HCT116 (cell line): Measurements from ENCODE around the gene EFNB2. TPM values are rescaled to one million over a fixed set of nuclear protein-coding genes. Genes with fewer than 3 reads are reported as not detected.

Experiments
- ATAC-seq: fragments of 200-7000 bp; cut with Tn5 transposase; 2 replicates; pipeline ENCODE4 v1.9.1; 2020; ENCODE audit warnings: mild to moderate bottlenecking, moderate library complexity
- BruUV-seq: library from RNA; stranded (reverse); fragments of 400-500 nt; replicated peaks from 2 replicates; lab custom pipeline; 2021; lab: Mats Ljungman, UMichigan
- CTCF ChIA-PET: fragments of 300-600 bp; sonication (Branson Sonifier 250); formaldehyde crosslinking; loops from one replicate; lab custom pipeline; 2021; ENCODE audit warnings: antibody characterized with exemption; lab: Charles Lee
- POLR2A ChIA-PET: fragments of 300-600, 350-600 bp; sonication (Branson Sonifier 250); formaldehyde crosslinking; loops from one replicate; lab custom pipeline; 2021; ENCODE audit warnings: antibody characterized with exemption; lab: Charles Lee
- RAD21 ChIA-PET, 2 experiments: fragments of 300-600 bp; sonication (Branson Sonifier 250); formaldehyde crosslinking; loops; one replicate each; lab custom pipeline; 2023; ENCODE audit warnings: low total read pairs in 2 of 2; ENCODE audit not compliant: uncharacterized antibody in 2 of 2, unreplicated experiment in 2 of 2, low non-redundant PET in 1 of 2; lab: Charles Lee
- DNase-seq: peaks from one replicate; pipeline ENCODE4 v3.0.0-alpha.2; 2010; ENCODE audit warnings: low read depth, low spot score
- H2AFZ ChIP-seq: fragments of 200-600 bp; shearing (Covaris generic), sonication (generic); 2 replicates; pipeline ENCODE4 v1.6.1; 2017; ENCODE audit warnings: low read depth, mixed run types, mixed read lengths, antibody characterized with exemption, low read length; ENCODE audit not compliant: poor library complexity, severe bottlenecking
- H3K27ac ChIP-seq: 2 replicates; pipeline ENCODE4 v1.5.1; 2012; ENCODE audit warnings: low read depth, low read length
- H3K27me3 ChIP-seq: fragments of 200-600 bp; sonication (generic); 2 replicates; pipeline ENCODE4 v1.6.1; 2016; ENCODE audit warnings: mixed run types, low read length, mixed read lengths; ENCODE audit not compliant: insufficient read depth
- H3K36me3 ChIP-seq, 2 experiments: fragments of 200-500 bp in 1 of 2; fragments of 200-600 bp in 1 of 2; sonication (Bioruptor generic) in 1 of 2; sonication (generic) in 1 of 2; 2 replicates each; pipeline versions ENCODE4 v1.5.1 to v1.6.1; 2014 to 2016; ENCODE audit warnings: low read length in 2 of 2, inconsistent platforms in 1 of 2, mixed read lengths in 1 of 2, mixed run types in 1 of 2; ENCODE audit not compliant: insufficient read depth in 2 of 2, control insufficient read depth in 1 of 2
- H3K4me1 ChIP-seq, 2 experiments: fragments of 200-600 bp in 1 of 2; sonication (generic) in 1 of 2; 2 replicates each; pipeline versions ENCODE4 v1.5.1 to v1.6.1; 2012 to 2017; ENCODE audit warnings: low read length in 2 of 2, inconsistent platforms in 1 of 2, mild to moderate bottlenecking in 1 of 2, mixed read lengths in 1 of 2, mixed run types in 1 of 2, moderate library complexity in 1 of 2; ENCODE audit not compliant: insufficient read depth in 2 of 2, control insufficient read depth in 1 of 2
- H3K4me2 ChIP-seq: fragments of 200-600 bp; sonication (generic); 2 replicates; pipeline ENCODE4 v1.6.1; 2017; ENCODE audit warnings: mixed run types, low read length, mixed read lengths
- H3K4me3 ChIP-seq, 2 experiments: fragments of 200-600 bp in 1 of 2; sonication (generic) in 1 of 2; replicated peaks in 1 of 2; 2 replicates each; pipeline ENCODE4 v1.5.1; 2011 to 2016; ENCODE audit warnings: low read length in 2 of 2, control low read depth in 1 of 2, low read depth in 1 of 2, mild to moderate bottlenecking in 1 of 2, mixed read lengths in 1 of 2, mixed run types in 1 of 2
- H3K79me2 ChIP-seq: fragments of 200-600 bp; sonication (generic); 2 replicates; pipeline ENCODE4 v1.6.1; 2017; ENCODE audit warnings: mild to moderate bottlenecking, mixed run types, low read length, moderate library complexity, mixed read lengths; ENCODE audit not compliant: insufficient read depth
- H3K9ac ChIP-seq: fragments of 200-600 bp; sonication (generic); 2 replicates; pipeline ENCODE4 v1.6.1; 2016; ENCODE audit warnings: low read length, mixed read lengths
- H3K9me2 ChIP-seq: fragments of 200-600 bp; sonication (generic), shearing (Covaris generic); 2 replicates; pipeline ENCODE4 v1.6.1; 2017; ENCODE audit warnings: mixed run types, mild to moderate bottlenecking, moderate library complexity; ENCODE audit not compliant: insufficient read depth
- H3K9me3 ChIP-seq, 2 experiments: fragments of 200-500 bp in 1 of 2; fragments of 200-600 bp in 1 of 2; sonication (Bioruptor generic) in 1 of 2; sonication (generic) in 1 of 2; 2 replicates each; pipeline ENCODE4 v1.6.1; 2014 to 2017; ENCODE audit warnings: low read length in 2 of 2, mixed read lengths in 2 of 2, inconsistent platforms in 1 of 2, low read depth in 1 of 2, mild to moderate bottlenecking in 1 of 2, mixed run types in 1 of 2, moderate library complexity in 1 of 2; ENCODE audit not compliant: control insufficient read depth in 1 of 2, insufficient read depth in 1 of 2
- H4K20me1 ChIP-seq: fragments of 200-600 bp; sonication (generic), shearing (Covaris generic); 2 replicates; pipeline ENCODE4 v1.6.1; 2017; ENCODE audit warnings: mixed run types, mild to moderate bottlenecking, moderate library complexity; ENCODE audit not compliant: insufficient read depth
- CBX3 ChIP-seq: IDR thresholded peaks from 2 replicates; pipeline ENCODE4 v1.6.1; 2012; ENCODE audit warnings: low read depth
- CEBPB ChIP-seq: IDR thresholded peaks from 2 replicates; pipeline ENCODE4 v1.6.1; 2012; ENCODE audit warnings: low read depth
- CTCF ChIP-seq, 3 experiments: fragments of 200-600 bp in 1 of 3; sonication (generic) in 1 of 3; IDR thresholded peaks in 2 of 3; conservative IDR thresholded peaks in 1 of 3; 2 replicates each; pipeline ENCODE4 v1.5.1; 2012 to 2017; ENCODE audit warnings: low read depth in 2 of 3, low read length in 2 of 3, antibody characterized with exemption in 1 of 3, borderline replicate concordance in 1 of 3, control low read depth in 1 of 3, mild to moderate bottlenecking in 1 of 3, mixed read lengths in 1 of 3, mixed run types in 1 of 3, moderate library complexity in 1 of 3; ENCODE audit not compliant: insufficient read depth in 1 of 3
- EZH2 ChIP-seq: fragments of 200-600 bp; sonication (generic); IDR thresholded peaks from 2 replicates; pipeline ENCODE4 v1.6.1; 2017; ENCODE audit warnings: antibody characterized with exemption, mixed run types
- EZH2phosphoT487 ChIP-seq: fragments of 200-600 bp; IDR thresholded peaks from 2 replicates; pipeline ENCODE4 v1.6.1; 2018; ENCODE audit warnings: antibody characterized with exemption, borderline replicate concordance
- POLR2AphosphoS5 ChIP-seq: IDR thresholded peaks from 2 replicates; pipeline ENCODE4 v1.6.1; 2011; ENCODE audit warnings: mild to moderate bottlenecking, low read depth, low read length, moderate library complexity
- RAD21 ChIP-seq: IDR thresholded peaks from 2 replicates; pipeline ENCODE4 v1.6.1; 2012; ENCODE audit warnings: low read depth, mild to moderate bottlenecking
- SIN3A ChIP-seq: IDR thresholded peaks from 2 replicates; pipeline ENCODE4 v1.6.1; 2012; ENCODE audit warnings: low read depth
- SP1 ChIP-seq: IDR thresholded peaks from 2 replicates; pipeline ENCODE4 v1.6.1; 2012; ENCODE audit warnings: low read depth
- SRF ChIP-seq: IDR thresholded peaks from 2 replicates; pipeline ENCODE4 v1.6.1; 2012; ENCODE audit warnings: low read depth
- ZNF274 ChIP-seq: fragments of 200-500 bp; sonication (Bioruptor generic); IDR thresholded peaks from 2 replicates; pipeline ENCODE4 v1.6.1; 2014; ENCODE audit warnings: mild to moderate bottlenecking, low read depth, low read length, inconsistent platforms
- intact Hi-C: fragments of 100-400 bp; cut with micrococcal nuclease; formaldehyde crosslinking; loops from 2 replicates; pipeline ENCODE4 v1.10.0; 2022
- total RNA-seq: library from RNA; stranded (reverse); gene quantifications from one replicate; pipeline ENCODE4 v1.2.1, GENCODE V29; 2021; ENCODE audit not compliant: unreplicated experiment

EFNB2 gene
- total RNA-seq, 1 experiment from 2014 or later: 30.9 TPM

- ATAC-seq (no peak), DNase-seq (no peak)
- no peaks in the 10 kb centered on the region for H3K9me3 ChIP-seq
- CTCF ChIA-PET: no interaction called here
- TF ChIP-seq EZH2: no peak
- TF ChIP-seq SRF: no peak
- TF ChIP-seq SP1: no peak
- TF ChIP-seq SIN3A: no peak
- no peak for TF ChIP-seq CBX3
- no peak for TF ChIP-seq CEBPB
- TF ChIP-seq POLR2AphosphoS5: no peak
- no peak for TF ChIP-seq ZNF274
- no peak for TF ChIP-seq EZH2phosphoT487
- no peak for TF ChIP-seq CTCF (IDR thresholded peaks at IDR 0.05 in 2 of 3, conservative IDR thresholded peaks at IDR 0.05 in 1 of 3; ENCODE audit: borderline replicate concordance in 1 of 3, insufficient read depth in 1 of 3, low read depth in 2 of 3, low read length in 2 of 3)
- TF ChIP-seq RAD21: no peak
- no peak overlapping the region for H3K4me2 ChIP-seq
- no peaks in the 10 kb centered on the region for H3K4me1 ChIP-seq
- H3K9ac ChIP-seq: no peak overlapping the region
- no peak overlapping the region for H3K4me3 ChIP-seq
- POLR2A ChIA-PET: no interaction called here
- BruUV-seq: no TSS peak
- RAD21 ChIA-PET: no interaction called here
- H2AFZ ChIP-seq: no peak overlapping the region
- H4K20me1 ChIP-seq: no peaks in the 10 kb centered on the region
- no peaks in the 10 kb centered on the region for H3K9me2 ChIP-seq
- intact Hi-C loops: no loop called here
- H3K27me3 ChIP-seq: no peaks in the 10 kb centered on the region
- H3K27ac ChIP-seq: no peak overlapping the region
- no peaks in the 10 kb centered on the region for H3K79me2 ChIP-seq
- no peaks in the 10 kb centered on the region for H3K36me3 ChIP-seq
Measured at GRCh38 chr13:106462710-106463109, 72.8 kb downstream of the EFNB2 start.
